Measurements from ENCODE around the gene ANKRD13B.

The ANKRD13B gene

GRCh38 chr17:29653995-29654714 is 61.2 kb downstream of the ANKRD13B start:
- no peak for DNase-seq

DNA sequence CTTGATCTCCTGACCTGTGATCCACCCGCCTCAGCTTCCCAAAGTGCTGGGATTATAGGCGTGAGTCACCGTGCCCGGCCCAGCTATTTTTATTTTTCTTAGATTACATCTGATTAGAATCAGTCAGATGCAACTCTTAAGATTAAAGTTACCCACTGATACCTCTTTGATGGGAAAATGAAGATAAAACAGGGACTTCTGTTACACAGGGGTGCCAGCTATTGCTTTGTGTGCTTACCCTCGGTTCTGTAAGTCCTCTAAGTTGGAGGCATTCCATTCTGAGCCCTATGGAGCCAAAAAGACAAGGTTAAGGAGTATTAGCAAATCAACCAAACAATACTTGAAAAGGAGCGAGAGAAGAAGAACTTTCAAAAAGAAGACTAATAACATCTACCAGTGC is 62.4 kb downstream of the ANKRD13B start:
- DNase-seq = no peak

- DNase-seq = no peak
These were observed 66.2 kb downstream of the ANKRD13B start for GRCh38 chr17:29659155-29659554.

GRCh38 chr17:29661213-29661612 is 68.3 kb downstream of the ANKRD13B start:
- DNase-seq = no peak

DNA sequence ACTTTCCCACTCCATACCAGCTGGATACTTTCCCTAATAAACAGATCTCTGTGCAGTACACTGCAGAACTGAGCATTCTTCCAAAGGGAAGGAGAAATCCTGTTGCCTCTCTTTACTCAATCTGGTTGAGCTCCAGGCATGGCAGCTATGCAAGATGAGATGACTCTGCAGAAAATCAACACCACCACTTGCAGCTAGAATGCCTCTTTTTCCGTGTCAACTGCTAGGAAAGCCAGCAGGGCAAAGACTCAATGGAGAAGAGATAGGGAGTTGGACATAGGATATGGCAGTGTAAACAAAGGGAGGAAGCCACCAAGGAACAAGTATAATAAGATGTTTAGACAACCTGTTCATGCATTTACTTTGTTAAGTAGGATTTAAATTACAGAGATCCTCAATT is 70.2 kb downstream of the ANKRD13B start:
- DNase-seq = no peak

Data from NCI-H226 (cell line).